ENCODE results near the gene RAB11FIP5.

GRCh38 chr2:73069855-73070642 is 42.7 kb downstream of the RAB11FIP5 start:
- no peak for TF ChIP-seq CTCF (IDR thresholded peaks at IDR 0.05; ENCODE audit: insufficient read depth, low read length, poor library complexity, severe bottlenecking)
- no peak for TF ChIP-seq EZH2phosphoT487 (conservative IDR thresholded peaks at IDR 0.05; ENCODE audit: low read length)
